Uterus (tissue), 4 donors: ENCODE measurements around the gene MEIS2. TPM values are rescaled to one million over a fixed set of nuclear protein-coding genes. Genes with fewer than 3 reads are reported as not detected.

Source experiments
- DNase-seq, 2 donors: peaks; one replicate each; pipeline ENCODE4 v3.0.0-alpha.2; 2019 to 2020
- H3K27ac ChIP-seq, 2 donors: fragments of 200-600 bp; sonication (generic); 1 replicate in 1 of 2; 2 replicates in 1 of 2; pipeline ENCODE4 v1.5.1; 2016 to 2018
- H3K27me3 ChIP-seq, 2 donors: fragments of 200-600 bp; sonication (generic); one replicate each; pipeline ENCODE4 v1.5.1; 2018 to 2019; ENCODE audit warnings: control low read depth in 1 of 2
- H3K36me3 ChIP-seq, 2 donors: fragments of 200-600 bp; sonication (generic); one replicate each; pipeline ENCODE4 v1.5.1; 2019; ENCODE audit warnings: control low read depth in 1 of 2
- H3K4me1 ChIP-seq, 2 donors: fragments of 200-600 bp; sonication (generic); one replicate each; pipeline ENCODE4 v1.5.1; 2018 to 2019; ENCODE audit warnings: control low read depth in 1 of 2
- H3K4me3 ChIP-seq, 2 donors: fragments of 200-600 bp; sonication (generic); 1 replicate in 1 of 2; 2 replicates in 1 of 2; pipeline ENCODE4 v1.5.1; 2018 to 2019; ENCODE audit warnings: mild to moderate bottlenecking in 1 of 2
- H3K9me3 ChIP-seq, 2 donors: fragments of 200-600 bp; sonication (generic); one replicate each; pipeline ENCODE4 v1.5.1; 2019; ENCODE audit warnings: control low read depth in 1 of 2
- POLR2A ChIP-seq, 2 donors: fragments of 450-650 bp; IDR thresholded peaks; one replicate each; pipeline ENCODE4 v1.6.1; 2016; ENCODE audit warnings: antibody characterized with exemption in 2 of 2, mild to moderate bottlenecking in 1 of 2, moderate library complexity in 1 of 2
- intact Hi-C: fragments of 100-400 bp; cut with DNase I; formaldehyde crosslinking; loops from one replicate; pipeline ENCODE4 v1.15.1; 2023; ENCODE audit warnings: low total_unique reads
- total RNA-seq, 4 donors: library from RNA; depleted of rRNA in 3 of 4; stranded (reverse); fragments of >200 nt in 3 of 4; gene quantifications; one replicate each; pipeline versions ENCODE4 v1.1.0 to v1.2.4, GENCODE V29; 2014 to 2023
- TF ChIP-seq, protein P1 (sequence below), 4 experiments: fragments of 200-600 bp in 2 of 4; fragments of 450-650 bp in 2 of 4; sonication (generic) in 2 of 4; IDR thresholded peaks; one replicate each; pipeline ENCODE4 v1.5.1; 2016 to 2019; ENCODE audit warnings: antibody characterized with exemption in 4 of 4, mild to moderate bottlenecking in 2 of 4, moderate library complexity in 1 of 4
- donor health status: DM: yes; HTN: yes; CAD: no.

The MEIS2 gene
- total RNA-seq, 4 donors from 2014 or later, result 84.0 to 184 (median 112) TPM

DNA sequence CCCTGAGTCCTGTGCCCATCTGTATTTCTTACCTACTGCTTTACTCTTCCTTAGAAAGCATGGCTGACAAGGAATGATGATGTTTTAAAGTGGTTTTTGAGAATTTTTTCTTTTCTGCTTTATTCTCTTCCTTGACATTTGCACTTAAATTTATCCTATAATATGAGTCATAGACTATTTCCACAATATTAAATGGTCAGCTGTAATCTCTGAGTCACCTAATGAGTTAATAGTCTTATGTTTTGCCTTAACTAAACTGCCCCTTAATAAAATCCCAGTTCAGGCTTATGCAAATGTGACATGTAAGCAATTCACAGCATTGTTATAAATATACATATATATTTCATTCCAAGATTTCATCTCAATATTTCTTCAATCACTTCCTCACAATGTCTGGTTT, 23.8 kb downstream of the MEIS2 start:
- no peak for TF ChIP-seq POLR2A (IDR thresholded peaks at IDR 0.05)
- TF ChIP-seq, protein P1, sequence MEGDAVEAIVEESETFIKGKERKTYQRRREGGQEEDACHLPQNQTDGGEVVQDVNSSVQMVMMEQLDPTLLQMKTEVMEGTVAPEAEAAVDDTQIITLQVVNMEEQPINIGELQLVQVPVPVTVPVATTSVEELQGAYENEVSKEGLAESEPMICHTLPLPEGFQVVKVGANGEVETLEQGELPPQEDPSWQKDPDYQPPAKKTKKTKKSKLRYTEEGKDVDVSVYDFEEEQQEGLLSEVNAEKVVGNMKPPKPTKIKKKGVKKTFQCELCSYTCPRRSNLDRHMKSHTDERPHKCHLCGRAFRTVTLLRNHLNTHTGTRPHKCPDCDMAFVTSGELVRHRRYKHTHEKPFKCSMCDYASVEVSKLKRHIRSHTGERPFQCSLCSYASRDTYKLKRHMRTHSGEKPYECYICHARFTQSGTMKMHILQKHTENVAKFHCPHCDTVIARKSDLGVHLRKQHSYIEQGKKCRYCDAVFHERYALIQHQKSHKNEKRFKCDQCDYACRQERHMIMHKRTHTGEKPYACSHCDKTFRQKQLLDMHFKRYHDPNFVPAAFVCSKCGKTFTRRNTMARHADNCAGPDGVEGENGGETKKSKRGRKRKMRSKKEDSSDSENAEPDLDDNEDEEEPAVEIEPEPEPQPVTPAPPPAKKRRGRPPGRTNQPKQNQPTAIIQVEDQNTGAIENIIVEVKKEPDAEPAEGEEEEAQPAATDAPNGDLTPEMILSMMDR (IDR thresholded peaks at IDR 0.05), result no peak
- H3K36me3 ChIP-seq, result no peaks in the 10 kb centered on the region
- peaks cover 0 to 29% of the 10 kb centered on the region in 2 donors for H3K4me1 ChIP-seq
- intact Hi-C loops, result no loop called here
- DNase-seq, result no peak
- peak overlapping the region; percentile 43 to 44 for H3K27ac ChIP-seq
- no peaks in the 10 kb centered on the region for H3K27me3 ChIP-seq
- H3K9me3 ChIP-seq, result no peaks in the 10 kb centered on the region
- no peak overlapping the region for H3K4me3 ChIP-seq

DNA sequence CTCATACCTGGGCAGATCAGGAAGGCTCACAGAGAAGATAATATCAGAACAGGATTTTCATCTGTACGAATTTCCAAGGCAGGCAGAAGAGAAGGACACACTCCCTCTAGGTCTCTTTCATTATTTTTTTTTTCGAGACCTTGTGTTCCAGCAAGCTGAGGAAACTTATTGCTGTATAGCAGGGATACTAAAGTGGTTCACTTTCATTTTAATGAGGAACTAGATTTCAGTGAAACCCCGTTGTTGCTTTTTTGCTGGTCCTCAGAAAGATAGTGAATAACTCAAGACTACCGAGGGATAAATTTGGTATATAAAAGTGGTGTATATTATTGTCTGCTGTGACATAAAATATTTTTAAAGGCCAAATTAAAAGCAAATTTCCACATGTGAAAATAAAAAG, 24.6 kb downstream of the MEIS2 start:
- intact Hi-C loops, result no loop called here
- no peak for TF ChIP-seq POLR2A (IDR thresholded peaks at IDR 0.05)
- TF ChIP-seq, protein P1 (IDR thresholded peaks at IDR 0.05), result no peak
- no peak for DNase-seq
- Histone ChIP-seq H3K27ac (peak overlapping the region; percentile 26 to 43), H3K4me3 (no peak overlapping the region), H3K4me1 (peaks cover 0 to 21% of the 10 kb centered on the region in 2 donors), H3K27me3 (no peaks in the 10 kb centered on the region), H3K36me3 (peaks cover 0 to 2% of the 10 kb centered on the region in 2 donors), H3K9me3 (no peaks in the 10 kb centered on the region)

DNA sequence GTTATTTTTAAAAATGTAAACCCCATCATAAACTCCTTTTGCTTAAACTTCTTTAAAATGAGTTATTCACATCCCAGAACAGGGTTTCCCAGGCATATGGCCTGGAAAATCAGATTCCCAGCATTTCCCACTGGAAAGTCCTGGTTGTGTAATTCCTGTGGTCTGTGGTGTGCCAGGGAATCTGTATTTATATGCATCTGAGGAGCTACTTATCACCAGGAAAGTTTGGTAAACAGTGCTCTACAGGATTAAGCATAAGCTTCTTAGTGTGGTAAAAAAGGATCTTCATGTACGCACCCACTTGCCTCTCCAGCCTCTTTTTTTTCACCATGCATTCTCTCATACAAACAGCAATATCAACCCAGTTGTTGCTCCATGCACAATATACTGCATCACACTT, 28.2 kb downstream of the MEIS2 start:
- no peak overlapping the region for H3K4me3 ChIP-seq
- H3K9me3 ChIP-seq, result no peaks in the 10 kb centered on the region
- TF ChIP-seq, protein P1 (IDR thresholded peaks at IDR 0.05), result no peak
- DNase-seq, result no peak
- peaks cover 0 to 2% of the 10 kb centered on the region in 2 donors for H3K36me3 ChIP-seq
- intact Hi-C loops, result no loop called here
- no peak overlapping the region for H3K27ac ChIP-seq
- no peaks in the 10 kb centered on the region for H3K27me3 ChIP-seq
- H3K4me1 ChIP-seq, result peaks cover 0 to 8% of the 10 kb centered on the region in 2 donors

DNA sequence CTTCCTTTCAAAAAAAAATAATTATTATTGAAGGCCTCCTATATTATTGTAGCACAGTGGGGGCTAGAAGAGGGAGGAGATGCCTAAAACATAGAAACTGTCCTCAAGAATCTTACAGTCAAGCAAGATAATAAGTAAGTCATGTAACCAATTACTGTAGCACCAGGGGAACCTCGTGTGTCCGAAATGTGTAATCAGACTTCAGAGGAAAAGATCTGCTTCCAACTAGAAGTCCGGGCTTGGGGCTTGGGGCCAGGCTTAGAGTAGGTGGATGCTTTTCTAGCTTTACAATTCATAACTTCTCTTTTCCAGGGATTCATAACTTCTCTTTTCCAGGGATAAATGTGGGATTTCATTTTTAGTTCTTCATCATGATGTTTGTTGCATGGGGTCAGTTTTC, 29.2 kb downstream of the MEIS2 start:
- H3K4me3 ChIP-seq, result no peak overlapping the region
- peaks cover 0 to 5% of the 10 kb centered on the region in 2 donors for H3K4me1 ChIP-seq
- no peak for DNase-seq
- H3K9me3 ChIP-seq, result no peaks in the 10 kb centered on the region
- H3K27ac ChIP-seq, result no peak overlapping the region
- H3K27me3 ChIP-seq, result no peaks in the 10 kb centered on the region
- TF ChIP-seq, protein P1 (IDR thresholded peaks at IDR 0.05), result no peak
- TF ChIP-seq POLR2A (IDR thresholded peaks at IDR 0.05), result no peak
- H3K36me3 ChIP-seq, result peaks cover 0 to 2% of the 10 kb centered on the region in 2 donors
- intact Hi-C loops, result no loop called here

DNA sequence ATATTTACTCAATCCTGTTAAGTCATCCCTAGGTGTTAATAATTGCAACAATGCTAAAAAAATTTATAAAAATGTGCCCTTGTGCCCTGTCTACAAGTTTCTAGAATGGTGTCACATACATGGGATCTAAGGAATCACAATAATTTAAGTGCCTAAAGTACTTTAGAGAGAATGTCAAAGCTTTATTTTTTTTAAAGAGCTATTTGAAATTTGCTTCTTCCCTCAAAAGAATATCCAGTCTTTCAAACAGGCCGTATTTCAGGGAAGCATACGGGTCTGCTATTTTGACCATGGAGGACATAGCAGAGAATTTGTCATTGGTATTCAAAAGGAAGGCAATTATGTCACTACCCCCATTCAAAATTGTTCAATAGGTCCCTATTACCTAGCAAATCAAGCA, 29.7 kb downstream of the MEIS2 start:
- no peaks in the 10 kb centered on the region for H3K9me3 ChIP-seq
- intact Hi-C loops, result no loop called here
- peaks cover 0 to 2% of the 10 kb centered on the region in 2 donors for H3K36me3 ChIP-seq
- H3K4me1 ChIP-seq, result peaks cover 0 to 3% of the 10 kb centered on the region in 2 donors
- no peaks in the 10 kb centered on the region for H3K27me3 ChIP-seq
- H3K27ac ChIP-seq, result no peak overlapping the region
- no peak overlapping the region for H3K4me3 ChIP-seq
- DNase-seq, result no peak
- TF ChIP-seq POLR2A (IDR thresholded peaks at IDR 0.05), result no peak
- TF ChIP-seq, protein P1 (IDR thresholded peaks at IDR 0.05), result no peak
